ENCODE data around the gene PTGER1. TPM values are rescaled to one million over a fixed set of nuclear protein-coding genes. Genes with fewer than 3 reads are reported as not detected.

The PTGER1 gene
- total and polyA plus RNA-seq, 2 donors (not counting 1 experiment from before 2014, with no cell fraction given): 0.27 TPM; not detected in 1

DNA sequence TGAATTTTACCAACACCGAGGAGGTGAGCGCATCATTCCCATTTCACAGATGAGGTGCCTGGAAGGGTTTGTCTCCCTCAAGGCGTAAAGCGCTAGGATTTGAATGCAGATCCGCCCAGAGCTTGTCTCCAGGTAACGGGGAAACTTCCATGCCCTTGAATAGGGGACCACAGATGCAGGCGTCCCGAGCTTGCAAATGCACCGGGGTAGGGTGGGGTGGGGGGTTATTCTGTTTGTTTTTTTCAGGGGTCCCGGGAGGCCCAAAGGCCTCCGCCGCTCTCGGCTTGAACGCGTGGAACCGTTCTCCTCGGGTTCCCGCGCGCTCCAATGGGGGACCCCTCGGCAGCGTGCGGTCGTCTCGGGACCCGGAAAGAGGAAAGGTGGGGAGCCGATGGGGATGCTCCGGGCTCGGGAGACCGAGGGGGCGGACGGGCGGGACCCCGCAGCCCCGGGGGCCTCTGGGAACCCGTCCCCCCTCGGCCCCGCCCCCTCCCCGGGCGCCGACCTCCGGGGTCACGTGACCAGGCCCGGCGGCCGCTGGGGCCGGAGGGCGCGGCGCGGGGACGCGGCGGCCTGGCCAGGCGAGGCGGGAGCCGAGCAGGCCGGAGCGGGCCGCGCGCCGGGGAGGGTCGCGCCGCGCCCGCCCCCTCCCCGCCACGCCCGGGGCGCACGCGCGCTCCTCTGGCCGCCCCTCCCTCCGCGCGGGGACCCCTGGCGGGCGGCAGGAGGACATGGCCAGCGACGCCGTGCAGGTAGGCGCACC, 42.2 kb downstream of the PTGER1 start, which contains the start of gene PKN1:
TSS of gene PKN1 (plus strand) at position 516 of the 763 bp plus-strand sequence. CDS start at position 732, 216 bp downstream.
- Mint-ChIP-seq H3K27me3 (no peaks in the 10 kb centered on the region), H3K9me3 (ENCODE audit: insufficient read depth) (no peaks in the 10 kb centered on the region), H3K4me3 (peak within 1 kb of the TSS; percentile 89), H3K27ac (peak within 1 kb of the TSS; percentile 90), H3K4me1 (peaks cover 31% of the 10 kb centered on the region)
- Histone ChIP-seq H3K27me3 (replicated peaks in 1 of 4; ENCODE audit: control extremely low read depth in 1 of 4, control insufficient read depth in 3 of 4, insufficient read depth in 4 of 4, low read length in 3 of 4) (peaks cover 0 to 3% (median 0%) of the 10 kb centered on the region in 4 experiments), H3K4me2 (replicated peaks; ENCODE audit: low read depth, low read length, poor library complexity, severe bottlenecking) (peak within 1 kb of the TSS; percentile 92), H3K4me1 (ENCODE audit: control insufficient read depth in 2 of 2, insufficient read depth in 2 of 2, low read length in 2 of 2) (peaks cover 20 to 28% of the 10 kb centered on the region in 2 donors), H2AFZ (ENCODE audit: insufficient read depth, low read depth, low read length, poor library complexity, severe bottlenecking) (peak within 1 kb of the TSS; percentile 86), H3K27ac (ENCODE audit: low read length in 2 of 2) (peak within 1 kb of the TSS; percentile 76 to 86), H3K9me3 (ENCODE audit: control extremely low read depth in 1 of 3, control insufficient read depth in 2 of 3, insufficient read depth in 1 of 3, low read length in 2 of 3) (peaks cover 0 to 3% (median 0%) of the 10 kb centered on the region in 3 donors), H4K20me1 (ENCODE audit: control insufficient read depth, insufficient read depth, low read length, poor library complexity, severe bottlenecking) (peaks cover 15% of the 10 kb centered on the region), H3K36me3 (replicated peaks in 1 of 2; ENCODE audit: control extremely low read depth in 1 of 2, control insufficient read depth in 1 of 2, extremely low read depth in 1 of 2, insufficient read depth in 2 of 2, low read length in 1 of 2) (no peaks in the 10 kb centered on the region), H3K9ac (ENCODE audit: low read length) (peak within 1 kb of the TSS; percentile 88), H3K4me3 (ENCODE audit: control extremely low read depth in 1 of 5, extremely low read depth in 1 of 5, insufficient read depth in 1 of 5, low read depth in 2 of 5, low read length in 4 of 5) (peak within 1 kb of the TSS; percentile 14 to 81 (median 77)), H3K79me2 (ENCODE audit: control insufficient read depth, insufficient read depth, low read length) (peaks cover 45% of the 10 kb centered on the region)
- intact Hi-C loops (cut with micrococcal nuclease): loop anchor here (1.0 kb wide), 4 partner anchors 7 to 39 kb away; partner anchors contain the start of gene DDX39A
- ATAC-seq (ENCODE audit: low read depth) (peak; percentile 66), DNase-seq (peak; percentile 73)
- 2% methylated on average over 81 of the region's 85 CpGs for WGBS (ENCODE audit: insufficient coverage)
- TF ChIP-seq EZH2 (IDR thresholded peaks at IDR 0.05; ENCODE audit: borderline replicate concordance, insufficient read depth, low read depth, low read length, poor library complexity, severe bottlenecking): no peak
- TF ChIP-seq CTCF (IDR thresholded peaks at IDR 0.05): no peak
- CTCF ChIA-PET: interaction anchor here (0.9 to 2.2 kb wide), 12 partner anchors 9 to 85 kb away, joined by 3 to 12 read pairs (median 4); partner anchors contain the start of gene ADGRE5
- POLR2A ChIA-PET: interaction anchor here (0.7 to 1.6 kb wide), 5 partner anchors 8 to 296 kb away, joined by 3 to 8 read pairs (median 4); partner anchors contain the start of genes ADGRE5 and ASF1B
